ENCODE results near the gene GPR153.
A peak's percentile ranks its signal among the peaks of the same experiment; 100 is the strongest.

The GPR153 gene

DNA sequence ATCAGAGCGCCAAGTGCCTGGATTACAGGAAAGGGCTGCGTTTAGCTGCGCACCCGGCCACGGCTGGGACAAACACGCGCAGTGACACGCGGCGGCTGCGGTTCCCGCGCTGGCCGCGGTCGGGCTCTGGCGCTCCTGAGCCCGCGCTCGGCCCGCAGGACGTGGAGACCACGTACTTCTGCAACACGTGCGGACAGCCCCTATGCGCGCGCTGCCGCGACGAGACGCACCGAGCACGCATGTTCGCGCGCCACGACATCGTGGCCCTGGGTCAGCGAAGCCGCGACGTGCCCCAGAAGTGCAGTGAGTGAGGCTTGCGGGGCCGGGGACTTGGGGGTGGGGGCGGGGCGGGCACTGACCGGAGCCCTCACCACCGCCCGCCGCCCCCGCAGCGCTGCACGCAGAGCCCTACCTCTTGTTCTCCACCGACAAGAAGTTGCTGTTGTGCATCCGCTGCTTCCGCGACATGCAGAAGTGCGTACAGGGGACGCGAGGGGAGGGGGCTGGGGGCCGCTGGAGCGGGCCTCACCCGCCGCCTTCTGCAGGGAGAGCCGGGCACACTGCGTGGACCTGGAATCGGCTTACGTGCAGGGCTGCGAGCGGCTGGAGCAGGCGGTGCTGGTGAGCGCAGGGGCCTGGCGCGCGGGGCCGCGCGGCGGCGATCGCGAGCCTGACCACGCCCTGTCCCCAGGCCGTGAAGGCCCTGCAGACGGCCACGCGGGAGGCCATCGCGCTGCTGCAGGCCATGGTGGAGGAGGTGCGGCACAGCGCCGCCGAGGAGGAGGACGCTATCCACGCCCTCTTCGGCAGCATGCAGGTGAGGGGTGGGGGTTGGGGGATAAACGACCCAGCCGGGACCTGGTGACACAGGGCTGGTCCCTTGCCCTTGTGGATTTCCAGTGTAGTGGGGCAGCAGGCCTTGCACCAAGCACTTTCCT is 51.9 kb downstream of the GPR153 start:
- no peak for DNase-seq (ENCODE audit: low spot score)
- TF ChIP-seq, protein P1, sequence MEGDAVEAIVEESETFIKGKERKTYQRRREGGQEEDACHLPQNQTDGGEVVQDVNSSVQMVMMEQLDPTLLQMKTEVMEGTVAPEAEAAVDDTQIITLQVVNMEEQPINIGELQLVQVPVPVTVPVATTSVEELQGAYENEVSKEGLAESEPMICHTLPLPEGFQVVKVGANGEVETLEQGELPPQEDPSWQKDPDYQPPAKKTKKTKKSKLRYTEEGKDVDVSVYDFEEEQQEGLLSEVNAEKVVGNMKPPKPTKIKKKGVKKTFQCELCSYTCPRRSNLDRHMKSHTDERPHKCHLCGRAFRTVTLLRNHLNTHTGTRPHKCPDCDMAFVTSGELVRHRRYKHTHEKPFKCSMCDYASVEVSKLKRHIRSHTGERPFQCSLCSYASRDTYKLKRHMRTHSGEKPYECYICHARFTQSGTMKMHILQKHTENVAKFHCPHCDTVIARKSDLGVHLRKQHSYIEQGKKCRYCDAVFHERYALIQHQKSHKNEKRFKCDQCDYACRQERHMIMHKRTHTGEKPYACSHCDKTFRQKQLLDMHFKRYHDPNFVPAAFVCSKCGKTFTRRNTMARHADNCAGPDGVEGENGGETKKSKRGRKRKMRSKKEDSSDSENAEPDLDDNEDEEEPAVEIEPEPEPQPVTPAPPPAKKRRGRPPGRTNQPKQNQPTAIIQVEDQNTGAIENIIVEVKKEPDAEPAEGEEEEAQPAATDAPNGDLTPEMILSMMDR (IDR thresholded peaks at IDR 0.05): peak; percentile 34
- peak overlapping the region in 1 of 2 donors; percentile 28 for H3K27ac ChIP-seq
- H3K4me3 ChIP-seq: peak overlapping the region; percentile 72

DNA sequence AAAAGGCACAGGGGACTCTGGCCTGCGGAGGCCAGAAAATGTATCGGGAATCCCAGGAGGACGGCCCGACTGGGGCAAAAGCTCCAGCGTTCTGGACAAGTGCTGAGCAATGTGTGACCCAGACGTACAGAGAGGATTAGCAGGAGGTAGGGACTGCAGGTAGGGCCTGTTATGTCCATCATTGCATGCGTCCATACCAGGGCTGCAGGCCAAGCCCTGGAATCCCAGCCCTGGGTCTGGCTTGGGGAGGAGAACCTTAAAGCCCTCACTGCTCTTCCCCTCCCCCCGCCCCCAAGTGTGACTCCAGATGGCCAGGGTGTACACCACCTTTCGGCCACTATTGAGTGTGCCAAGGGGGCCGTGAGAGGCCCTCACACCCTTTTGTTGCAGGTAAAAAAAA is 53.0 kb downstream of the GPR153 start:
- Histone ChIP-seq H3K27ac (no peak overlapping the region), H3K4me3 (no peak overlapping the region)
- TF ChIP-seq, protein P1 (IDR thresholded peaks at IDR 0.05): no peak
- no peak for DNase-seq (ENCODE audit: low spot score)

DNA sequence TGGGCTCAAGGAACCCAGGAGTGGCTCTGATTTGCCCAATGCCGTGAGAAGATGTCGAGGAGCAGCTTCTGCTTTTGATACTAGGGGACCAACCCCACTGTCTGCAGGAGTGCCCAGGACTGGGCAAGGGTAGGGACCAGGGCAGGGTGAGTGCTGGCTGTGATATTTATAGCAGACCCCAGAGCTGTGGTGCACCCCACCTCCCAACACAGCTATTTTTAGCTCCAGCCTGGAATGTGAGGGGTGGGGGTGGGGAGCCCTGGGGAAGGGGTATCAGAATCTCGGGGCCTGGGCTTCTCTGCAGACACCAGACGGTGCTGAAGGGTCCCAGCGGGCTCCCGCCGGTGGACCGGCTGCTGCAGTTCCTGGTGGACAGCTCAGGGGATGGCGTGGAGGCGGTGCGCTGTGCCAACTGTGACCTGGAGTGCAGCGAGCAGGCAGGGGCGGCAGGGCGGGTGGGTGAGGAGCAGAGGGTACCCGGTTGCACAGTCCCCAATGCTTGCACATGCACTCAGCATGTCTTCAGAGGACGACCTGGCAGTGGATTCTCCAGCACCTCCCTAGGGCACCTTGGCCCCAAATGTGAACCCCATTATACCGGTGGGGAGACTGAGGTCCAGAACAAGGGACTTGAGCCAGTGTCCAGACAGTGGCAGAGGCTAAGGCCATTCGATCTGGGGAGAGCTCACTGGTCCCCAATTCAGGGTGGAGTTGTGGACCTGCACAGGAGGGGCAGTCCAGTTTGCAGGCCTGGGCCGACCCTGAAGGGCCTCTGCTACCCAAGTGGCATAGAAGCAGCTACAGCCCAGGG is 53.6 kb downstream of the GPR153 start:
- H3K27ac ChIP-seq: no peak overlapping the region
- TF ChIP-seq, protein P1 (IDR thresholded peaks at IDR 0.05): no peak
- no peak for DNase-seq (ENCODE audit: low spot score)
- peak overlapping the region; percentile 76 for H3K4me3 ChIP-seq

DNA sequence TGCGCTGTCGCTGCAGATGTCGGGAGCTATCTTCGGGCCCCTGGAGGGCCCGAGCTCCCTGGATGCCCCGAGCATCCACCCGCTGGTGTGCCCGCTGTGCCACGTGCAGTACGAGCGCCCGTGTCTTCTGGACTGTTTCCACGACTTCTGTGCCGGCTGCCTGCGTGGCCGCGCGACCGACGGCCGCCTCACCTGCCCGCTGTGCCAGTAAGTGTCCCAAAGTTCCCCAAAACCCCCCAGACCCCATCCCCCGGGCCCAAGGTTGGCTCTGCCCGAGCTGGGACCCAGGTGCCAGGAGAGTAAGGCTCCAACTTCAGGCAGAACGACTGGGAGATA is 54.4 kb downstream of the GPR153 start:
- TF ChIP-seq, protein P1 (IDR thresholded peaks at IDR 0.05): no peak
- H3K4me3 ChIP-seq: peak overlapping the region; percentile 76
- DNase-seq (ENCODE audit: low spot score): no peak
- peak overlapping the region; percentile 38 to 82 for H3K27ac ChIP-seq

DNA sequence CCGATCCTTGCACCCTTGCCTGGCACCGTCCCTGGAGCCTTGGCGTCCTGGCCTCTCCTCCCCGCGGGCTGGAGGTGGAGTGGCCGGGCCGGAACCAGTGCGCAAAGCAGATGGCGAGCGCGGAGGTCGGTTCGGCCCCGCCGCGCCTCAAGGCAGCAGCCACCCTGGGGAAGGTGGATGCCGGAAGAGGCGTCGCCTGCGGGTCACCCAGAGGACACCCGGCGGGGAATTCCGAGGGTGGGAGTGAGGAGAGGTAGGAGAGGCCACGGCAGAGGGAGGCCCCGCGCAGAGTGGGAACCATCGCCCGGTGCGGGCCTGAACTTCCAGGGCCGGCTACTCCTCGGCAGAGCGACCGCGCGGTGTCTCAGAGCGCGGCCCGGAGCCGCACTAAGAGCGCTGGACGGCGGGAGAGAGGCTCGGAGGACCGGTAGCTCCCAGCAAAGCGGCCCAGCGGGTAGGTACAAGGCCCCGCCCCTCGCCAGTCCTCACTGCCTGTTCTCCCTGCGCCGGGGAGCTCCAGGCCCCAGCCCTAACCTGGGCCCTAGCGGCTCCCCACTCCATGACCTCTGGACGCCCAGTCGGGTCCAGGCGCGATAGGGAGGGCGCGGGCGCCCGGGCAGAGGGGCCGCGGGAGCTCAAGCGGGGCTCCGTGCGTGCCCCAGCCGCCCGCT is 54.9 kb downstream of the GPR153 start, which contains the start of gene RNF207:
Gene RNF207, plus strand, starts transcription at position 271 of the 671 bp plus-strand sequence. CDS start 417 bp downstream, outside the sequence.
- no peak for DNase-seq (ENCODE audit: low spot score)
- H3K27ac ChIP-seq: peak within 1 kb of the TSS; percentile 38 to 82
- peak within 1 kb of the TSS; percentile 76 for H3K4me3 ChIP-seq
- TF ChIP-seq, protein P1 (IDR thresholded peaks at IDR 0.05): no peak

DNA sequence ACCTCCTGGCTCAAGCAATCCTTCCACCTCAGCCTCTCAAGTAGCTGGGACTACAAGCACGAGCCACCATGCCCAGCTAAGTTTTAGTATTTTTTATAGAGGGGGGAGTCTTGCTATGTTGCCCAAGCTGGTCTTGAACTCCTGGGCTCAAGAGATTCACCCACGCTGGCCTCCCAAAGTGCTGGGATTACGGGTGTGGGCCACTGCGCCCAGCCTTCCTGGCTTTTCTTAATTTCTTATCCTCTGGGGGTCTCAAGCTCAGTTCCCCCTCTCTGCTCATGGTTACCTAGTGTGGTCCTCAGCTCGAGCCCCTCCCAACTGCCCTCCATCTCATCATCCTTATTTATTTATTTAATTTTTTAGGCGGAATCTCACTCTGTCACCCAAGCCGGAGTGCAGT is 58.6 kb downstream of the GPR153 start:
- no peak for DNase-seq (ENCODE audit: low spot score)
- no peak overlapping the region for H3K4me3 ChIP-seq
- TF ChIP-seq, protein P1 (IDR thresholded peaks at IDR 0.05): no peak
- no peak overlapping the region for H3K27ac ChIP-seq

Data from coronary artery (tissue), 2 donors.